ENCODE measurements around the gene PARP14.
"Not testable (repeated sequence)": the region's sequence is repeated elsewhere in the genome, so short reads cannot be mapped to it uniquely, and the experiment has no call there.

The PARP14 gene

DNA sequence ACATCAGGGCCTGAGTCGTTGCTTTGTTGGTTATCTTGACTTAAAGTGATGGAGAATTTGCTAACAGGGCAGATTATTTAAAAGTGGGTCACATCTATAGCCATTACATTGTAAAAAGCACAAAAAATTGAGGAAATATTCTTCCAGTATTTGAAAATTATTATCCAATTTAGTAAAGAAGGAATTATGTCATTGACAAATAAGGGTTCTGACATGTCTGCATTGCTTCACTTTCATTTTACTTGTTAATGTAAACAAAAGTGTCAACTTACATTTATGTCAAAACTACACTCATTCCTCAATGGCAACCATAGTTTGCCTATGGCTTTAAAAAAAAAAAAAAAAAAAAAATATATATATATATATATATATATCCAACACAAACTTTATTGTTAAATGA, 3.4 kb upstream of the PARP14 start:
- no peak for DNase-seq (ENCODE audit: low read depth)

DNA sequence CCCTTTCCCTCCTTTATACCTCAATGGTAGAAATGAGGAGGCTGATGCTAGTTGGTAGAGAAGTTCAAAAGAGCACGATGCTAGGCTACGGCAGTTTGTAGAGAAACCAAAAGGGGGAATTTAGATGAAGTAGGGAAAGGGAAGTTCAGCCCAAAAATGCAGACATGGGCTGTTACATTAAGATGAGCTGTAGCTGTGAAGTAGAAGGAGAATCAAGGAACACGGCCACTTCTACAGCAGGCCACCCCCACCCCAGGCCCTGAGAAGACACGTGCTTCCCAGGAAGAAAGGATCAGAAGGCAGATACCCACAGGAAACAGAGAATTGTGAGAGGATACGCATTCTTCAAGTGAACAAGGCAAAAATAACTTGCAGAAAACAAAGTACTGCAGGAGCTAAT, 2.1 kb upstream of the PARP14 start:
- no peak for DNase-seq (ENCODE audit: low read depth)

DNA sequence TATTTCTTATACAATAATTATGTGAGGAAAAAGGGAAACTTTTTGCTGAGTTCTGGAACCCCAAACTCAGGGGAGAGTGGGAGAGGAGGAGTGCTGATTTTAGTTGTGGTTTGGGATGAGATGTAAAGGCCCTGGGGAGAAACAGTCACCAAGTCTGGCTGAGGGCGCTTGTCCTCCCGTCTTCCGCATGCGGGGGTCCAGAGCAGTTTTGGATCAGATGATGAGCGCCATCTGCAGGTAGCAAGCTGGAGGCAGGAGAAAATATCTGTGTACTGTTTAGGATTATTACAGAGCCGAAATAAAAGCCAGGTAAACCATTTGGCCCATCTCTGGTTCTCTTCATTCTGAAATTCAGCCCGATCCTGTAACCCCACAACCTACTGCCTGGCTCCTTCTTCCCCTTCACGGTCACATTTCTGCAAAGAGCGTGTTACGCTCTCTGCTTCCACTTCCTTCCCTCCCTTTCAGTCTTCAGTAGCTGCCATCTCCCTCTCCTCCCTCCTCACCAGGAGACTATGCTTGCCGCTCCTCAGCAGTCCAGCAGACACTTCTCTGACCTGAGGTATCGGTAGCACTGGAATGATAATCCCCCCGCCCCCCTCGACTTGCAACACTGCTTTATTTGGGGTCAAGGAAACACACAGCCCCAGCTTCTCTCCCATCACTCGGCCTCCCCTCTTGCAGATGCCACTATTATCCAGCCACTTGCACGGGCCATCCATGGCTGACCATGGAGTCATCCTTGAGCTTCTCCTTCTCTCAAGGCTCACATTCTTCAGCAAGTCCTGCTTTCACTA, 1.4 kb upstream of the PARP14 start:
- peak; percentile 25 for DNase-seq (ENCODE audit: low read depth)

DNA sequence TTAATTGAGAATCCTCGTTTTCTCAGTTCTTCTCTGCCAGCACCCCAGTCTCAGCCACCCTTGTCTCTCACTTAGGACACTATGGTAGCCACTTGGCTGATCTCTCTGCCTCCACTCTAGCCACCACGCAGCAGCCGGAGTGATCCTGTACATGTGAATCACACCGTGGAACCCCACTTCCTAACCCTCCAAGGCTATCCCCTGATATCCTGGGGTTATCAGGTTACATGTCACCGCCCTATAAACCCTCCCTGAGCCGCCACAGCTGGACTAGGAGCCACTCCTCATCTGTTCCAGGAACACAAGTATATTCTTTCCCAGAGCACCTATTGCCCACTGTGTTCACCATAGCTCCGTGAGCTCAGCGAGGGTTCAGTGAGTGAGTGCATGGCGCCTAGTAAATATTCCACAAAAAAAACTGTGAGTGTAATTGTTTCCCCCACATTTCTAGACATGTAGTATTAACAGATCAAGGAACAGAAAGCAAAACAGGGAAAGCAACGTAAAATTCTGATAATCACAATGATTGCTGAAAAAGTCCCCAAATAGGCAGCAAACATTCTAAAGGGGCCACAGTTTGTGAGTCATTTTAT, 661 bp upstream of the PARP14 start:
- DNase-seq (ENCODE audit: low read depth), result peak; percentile 0

DNA sequence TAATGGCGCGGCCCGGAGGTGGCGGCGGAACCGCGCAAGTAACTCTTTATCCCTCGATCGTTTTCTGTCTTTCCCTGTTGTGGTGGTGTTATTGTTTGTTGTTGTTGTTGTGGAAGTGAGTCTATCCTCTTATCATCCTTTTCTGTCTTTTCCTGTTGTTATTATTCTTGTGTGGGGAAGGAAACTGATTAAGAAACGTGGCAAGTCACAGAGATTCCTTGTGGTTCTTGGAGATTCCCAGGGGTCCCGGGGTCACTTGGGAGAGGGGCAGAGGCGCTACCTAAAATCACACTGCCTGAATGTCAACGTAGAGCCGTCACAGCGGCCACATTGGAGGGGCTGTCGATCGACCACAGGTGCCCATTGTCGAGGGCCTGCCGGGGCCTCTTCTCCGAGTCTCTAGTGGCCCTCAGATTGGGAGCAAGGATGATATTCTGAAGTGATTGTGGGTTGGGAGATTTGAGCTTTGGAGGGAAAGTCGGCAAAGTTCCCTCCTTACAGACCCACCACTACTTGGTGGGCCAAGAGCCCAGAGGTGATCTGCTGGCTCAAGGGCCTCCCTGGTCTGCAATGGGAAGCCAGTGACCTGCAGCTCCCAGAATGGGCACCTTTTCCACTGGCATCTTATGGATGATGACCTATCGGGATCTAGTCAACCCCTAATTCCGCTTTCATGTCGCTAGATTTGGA, 790 bp downstream of the PARP14 start:
- DNase-seq (ENCODE audit: low read depth), result peak; percentile 2

DNA sequence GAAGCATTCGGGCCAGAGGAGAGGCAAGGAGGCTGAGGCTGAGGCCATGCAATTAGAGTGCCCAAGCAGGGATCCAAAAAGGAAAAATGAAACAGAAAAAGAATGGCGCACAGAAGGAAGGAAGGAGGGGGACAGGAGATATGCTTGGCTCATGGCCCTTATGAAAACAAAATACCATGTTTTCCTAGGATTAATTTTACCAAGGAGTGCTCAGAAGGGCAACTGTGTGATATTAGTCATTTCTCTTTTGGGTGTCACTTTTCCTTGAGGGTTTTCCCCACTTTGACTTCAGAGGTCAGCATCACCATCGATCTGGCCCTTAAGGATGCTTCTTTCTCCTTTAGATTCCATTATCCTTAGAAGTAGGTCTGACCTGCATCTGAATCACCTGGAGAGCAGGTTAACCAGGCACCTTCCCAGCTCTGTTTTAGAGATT, 1.4 kb downstream of the PARP14 start:
- no peak for DNase-seq (ENCODE audit: low read depth)

DNA sequence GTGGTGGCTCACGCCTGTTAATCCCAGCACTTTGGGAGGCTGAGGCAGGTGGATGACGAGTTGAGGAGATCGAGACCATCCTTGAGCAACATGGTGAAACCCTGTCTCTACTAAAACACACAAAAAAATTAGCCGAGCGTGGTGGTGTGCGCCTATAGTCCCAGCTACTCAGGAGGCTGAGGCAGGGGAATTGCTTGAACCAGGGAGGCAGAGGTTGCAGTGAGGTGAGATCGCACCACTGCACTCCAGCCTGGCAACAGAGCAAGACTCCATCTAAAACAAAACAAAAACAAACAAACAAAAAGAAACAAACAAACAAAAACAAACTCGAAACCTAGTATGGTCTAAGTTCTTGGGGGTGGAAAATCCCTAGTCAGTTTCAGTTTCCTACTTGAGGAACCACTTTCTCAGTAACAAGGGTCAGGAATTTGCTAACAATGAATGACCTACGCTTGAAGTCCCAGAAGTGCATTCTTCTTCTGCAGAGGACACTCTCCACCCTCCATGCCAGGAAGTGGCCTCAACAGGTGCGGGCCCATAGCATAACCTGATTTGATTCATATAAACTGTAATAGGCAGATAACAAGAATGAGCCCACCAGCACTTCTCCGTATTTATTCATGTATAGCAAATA, 2.3 kb downstream of the PARP14 start:
- DNase-seq (ENCODE audit: low read depth), result not testable (repeated sequence)

DNA sequence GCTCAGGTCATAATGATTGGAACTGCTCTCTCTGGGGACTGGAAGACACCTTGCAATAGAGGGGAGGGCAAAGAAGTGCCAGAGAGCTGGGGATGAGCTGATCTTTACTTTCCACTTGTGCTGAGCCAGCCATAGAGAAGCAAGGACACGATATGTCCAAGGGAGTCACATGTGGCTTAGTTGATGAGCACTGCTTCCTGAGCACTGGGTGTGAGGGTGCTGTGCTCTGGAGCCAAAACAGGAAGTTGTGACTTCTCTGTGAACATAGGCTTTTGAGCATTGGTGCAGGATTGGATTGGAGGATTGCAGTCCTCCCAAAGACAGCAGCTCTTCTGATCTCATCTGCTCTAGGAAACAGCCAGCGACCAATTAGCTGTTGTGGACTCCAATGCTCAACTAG, 6.7 kb downstream of the PARP14 start:
- no peak for DNase-seq (ENCODE audit: low read depth)

DNA sequence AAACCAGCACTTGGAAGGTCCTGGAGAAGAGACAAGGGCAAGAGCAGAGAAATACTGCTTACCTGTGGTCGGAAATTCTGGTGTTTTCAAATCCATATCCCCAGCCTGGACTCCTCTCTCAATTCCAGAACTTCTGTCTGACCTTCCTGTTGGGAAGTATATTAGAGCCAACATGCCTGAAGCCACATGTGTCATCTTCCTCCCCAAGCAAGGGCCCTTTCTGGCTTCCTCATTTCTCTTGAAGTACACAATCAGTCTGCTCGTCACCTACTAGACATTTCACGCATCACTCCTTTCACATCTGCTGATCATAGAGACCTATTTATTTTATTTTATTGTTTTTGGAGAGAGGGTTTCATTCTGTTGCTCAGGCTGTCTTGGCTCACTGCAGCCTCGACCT, 8.4 kb downstream of the PARP14 start:
- no peak for DNase-seq (ENCODE audit: low read depth)

DNA sequence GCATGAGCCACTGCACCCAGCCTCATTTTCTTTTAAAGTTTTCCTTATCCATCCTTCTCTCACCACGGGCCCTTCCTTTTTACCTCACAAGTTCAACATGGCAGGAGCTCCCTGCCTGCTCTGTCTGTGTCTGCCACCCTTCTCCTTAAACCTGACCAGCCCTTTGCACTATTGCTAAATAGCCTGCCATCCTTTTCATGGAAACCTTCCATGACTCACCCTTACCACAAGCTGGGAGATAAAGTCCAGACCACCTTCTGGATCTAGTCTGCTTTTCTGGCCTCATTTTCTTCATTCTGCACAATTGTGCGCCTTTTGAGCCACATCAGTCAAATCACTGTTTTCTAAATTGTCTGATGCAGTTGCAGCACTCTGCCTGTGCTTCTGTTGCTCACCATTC, 8.9 kb downstream of the PARP14 start:
- no peak for DNase-seq (ENCODE audit: low read depth)

DNA sequence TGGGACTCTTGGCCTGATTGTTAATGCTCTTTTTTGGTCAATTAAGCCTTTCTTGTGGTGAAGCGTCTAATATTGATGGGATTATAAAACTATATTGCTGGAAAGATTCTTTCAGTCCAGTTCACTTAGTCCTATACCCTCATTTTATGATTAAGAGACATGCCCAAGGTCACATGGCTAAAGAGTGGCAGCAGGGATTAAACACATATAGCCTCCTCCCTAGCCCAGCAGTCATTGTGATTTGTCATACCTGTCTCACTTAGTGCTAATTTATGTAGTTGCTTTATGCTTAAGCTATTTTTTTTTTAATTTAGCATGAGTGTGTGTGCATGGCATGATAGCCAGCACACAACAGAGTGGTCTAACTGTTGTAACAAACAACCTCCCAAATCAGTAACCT, 9.5 kb downstream of the PARP14 start:
- DNase-seq (ENCODE audit: low read depth), result no peak

DNA sequence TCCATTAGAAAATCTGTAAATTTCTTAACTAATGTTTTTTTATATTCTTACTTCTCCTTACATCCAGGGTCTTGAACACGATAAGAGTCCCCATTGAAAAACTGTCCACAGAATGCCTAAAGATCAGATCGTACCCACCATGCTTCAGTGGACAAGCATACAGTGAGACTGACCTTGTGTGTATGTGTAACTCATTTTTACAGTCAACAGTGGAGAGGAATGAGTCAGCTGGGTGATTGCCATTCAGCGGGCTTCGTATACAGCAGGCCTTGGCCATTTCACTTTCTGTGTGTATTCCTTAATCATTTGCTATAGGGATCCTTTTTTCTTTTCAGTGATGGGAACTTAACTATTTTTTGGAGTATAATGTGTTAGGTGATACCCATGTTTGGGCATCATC, 10.6 kb downstream of the PARP14 start:
- DNase-seq (ENCODE audit: low read depth), result no peak

DNA sequence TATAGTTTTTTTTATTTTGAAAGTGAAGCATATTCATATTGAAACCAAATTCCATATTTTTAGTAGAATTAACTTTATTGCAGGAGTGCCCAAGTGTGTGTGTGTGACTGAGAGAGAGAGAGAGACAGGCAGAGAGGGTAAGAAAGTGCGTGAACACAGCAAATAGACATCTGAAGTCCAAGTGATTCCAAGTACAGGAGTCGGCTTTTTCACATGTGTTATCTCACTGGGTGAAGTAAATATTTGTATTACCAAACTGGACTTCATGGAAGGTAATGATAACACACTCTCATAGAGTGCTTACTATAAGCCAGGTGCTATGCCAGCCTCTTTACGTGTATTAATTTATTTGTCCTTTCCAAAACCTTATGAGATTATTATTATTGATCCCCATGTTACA, 12.0 kb downstream of the PARP14 start:
- no peak for DNase-seq (ENCODE audit: low read depth)

DNA sequence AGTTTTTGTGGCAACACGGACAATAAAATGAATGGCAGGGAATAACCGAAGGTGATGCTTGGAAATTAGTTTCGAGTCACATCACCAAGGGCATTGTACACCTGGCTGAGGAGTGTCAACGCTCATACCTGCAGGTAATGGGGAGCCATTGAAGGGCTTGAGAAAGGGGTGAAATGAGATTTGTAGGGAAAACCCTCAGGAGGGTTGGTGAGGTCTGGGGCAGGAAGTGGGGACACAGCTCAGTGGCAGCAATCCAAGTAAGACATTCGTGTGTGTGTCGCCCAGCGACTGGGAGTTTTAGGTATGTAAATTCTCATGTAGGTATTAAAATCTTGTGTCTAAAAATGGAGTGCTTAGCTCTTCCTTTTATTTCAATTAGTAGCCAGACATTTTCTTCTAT, 14.3 kb downstream of the PARP14 start:
- DNase-seq (ENCODE audit: low read depth), result no peak

DNA sequence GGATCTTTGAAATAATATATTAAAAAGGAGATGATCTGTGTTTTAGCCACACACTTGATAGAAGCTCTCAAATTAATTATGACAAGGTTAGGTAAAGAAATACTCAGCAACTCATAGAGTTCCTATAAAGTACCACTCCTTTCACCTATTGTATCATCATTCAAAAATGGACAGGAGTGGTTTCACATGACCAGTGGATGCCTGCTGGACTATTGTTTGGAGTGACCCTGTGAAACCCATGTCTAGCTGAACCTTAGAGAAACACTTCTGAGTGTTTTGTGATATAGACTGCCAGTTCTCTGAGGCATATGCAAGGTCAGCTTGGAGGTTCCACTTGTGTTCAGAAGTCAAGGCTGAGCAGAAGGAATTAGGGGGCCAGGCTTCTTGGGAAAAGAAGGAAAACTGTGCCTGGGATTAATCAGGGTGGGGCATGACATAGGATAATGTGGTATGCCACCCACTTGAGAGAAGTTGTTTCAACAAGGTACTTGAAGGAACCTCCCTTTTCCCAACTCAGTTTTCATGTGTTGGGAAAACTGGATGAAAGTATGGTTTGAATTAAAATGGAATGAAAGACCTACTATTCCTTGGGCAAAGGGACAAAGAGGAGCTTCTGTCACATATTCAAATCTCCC, 15.4 kb downstream of the PARP14 start:
- no peak for DNase-seq (ENCODE audit: low read depth)

DNA sequence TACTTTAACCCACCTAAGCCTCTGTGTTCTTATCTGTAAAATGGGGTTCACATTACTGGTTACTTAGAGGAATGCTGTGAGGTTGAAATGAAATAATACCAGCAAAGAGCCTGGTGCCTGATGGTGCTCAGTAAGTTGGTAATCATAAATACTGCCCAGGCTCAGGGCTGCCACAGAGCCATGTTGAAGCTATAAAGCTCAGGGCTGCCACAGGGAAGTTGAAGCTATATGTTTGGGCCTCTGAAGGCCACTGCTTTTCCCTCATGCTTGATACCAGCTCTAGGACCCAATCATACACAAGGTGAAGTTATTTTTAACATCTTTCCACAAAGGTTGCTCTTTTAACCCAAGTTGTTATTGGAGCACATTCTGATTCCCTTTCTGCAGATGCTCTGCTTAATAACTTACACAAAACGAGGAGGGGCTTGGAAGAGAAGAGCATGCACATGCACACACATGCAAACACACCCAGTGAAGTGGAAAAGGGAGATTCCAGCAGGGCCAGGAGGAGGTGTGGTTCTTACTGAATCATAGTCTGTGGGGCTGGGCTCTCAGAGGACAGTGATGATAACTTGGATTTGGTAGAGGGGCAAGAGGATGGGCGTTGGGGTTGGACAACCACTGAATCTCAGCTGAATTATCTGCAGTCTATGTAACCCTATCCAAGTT, 17.4 kb downstream of the PARP14 start:
- no peak for DNase-seq (ENCODE audit: low read depth)

DNA sequence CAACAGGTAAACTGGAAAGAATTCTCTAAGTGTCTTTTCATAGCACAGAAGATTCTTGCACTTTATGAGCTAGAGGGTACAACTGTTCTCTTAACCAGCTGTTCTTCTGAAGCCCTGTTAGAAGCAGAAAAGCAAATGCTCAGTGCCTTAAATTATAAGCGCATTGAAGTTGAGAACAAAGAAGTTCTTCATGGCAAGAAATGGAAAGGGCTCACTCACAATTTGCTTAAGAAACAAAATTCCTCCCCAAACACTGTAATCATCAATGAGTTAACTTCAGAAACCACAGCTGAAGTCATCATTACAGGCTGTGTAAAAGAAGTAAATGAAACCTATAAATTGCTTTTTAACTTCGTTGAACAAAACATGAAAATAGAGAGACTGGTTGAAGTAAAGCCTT, 19.6 kb downstream of the PARP14 start:
- DNase-seq (ENCODE audit: low read depth), result no peak

DNA sequence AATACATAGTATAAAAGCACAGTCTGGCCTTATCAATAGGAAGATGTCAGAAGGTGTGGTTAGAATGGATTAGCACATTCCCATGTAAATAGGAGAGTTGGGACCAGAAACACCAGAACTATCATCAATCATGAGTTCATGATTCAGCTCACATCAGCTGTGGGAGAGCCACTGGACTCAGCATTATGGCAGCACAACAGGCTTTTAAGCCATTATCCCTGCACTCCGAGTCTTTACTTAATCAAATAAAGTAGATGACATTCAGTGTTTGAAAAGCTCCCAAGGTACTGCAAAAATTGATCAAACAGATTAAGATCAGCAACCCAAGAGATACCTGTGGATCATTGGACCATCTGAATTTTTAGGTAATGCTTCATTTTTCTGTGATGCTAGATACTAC, 24.7 kb downstream of the PARP14 start:
- no peak for DNase-seq (ENCODE audit: low read depth)

DNA sequence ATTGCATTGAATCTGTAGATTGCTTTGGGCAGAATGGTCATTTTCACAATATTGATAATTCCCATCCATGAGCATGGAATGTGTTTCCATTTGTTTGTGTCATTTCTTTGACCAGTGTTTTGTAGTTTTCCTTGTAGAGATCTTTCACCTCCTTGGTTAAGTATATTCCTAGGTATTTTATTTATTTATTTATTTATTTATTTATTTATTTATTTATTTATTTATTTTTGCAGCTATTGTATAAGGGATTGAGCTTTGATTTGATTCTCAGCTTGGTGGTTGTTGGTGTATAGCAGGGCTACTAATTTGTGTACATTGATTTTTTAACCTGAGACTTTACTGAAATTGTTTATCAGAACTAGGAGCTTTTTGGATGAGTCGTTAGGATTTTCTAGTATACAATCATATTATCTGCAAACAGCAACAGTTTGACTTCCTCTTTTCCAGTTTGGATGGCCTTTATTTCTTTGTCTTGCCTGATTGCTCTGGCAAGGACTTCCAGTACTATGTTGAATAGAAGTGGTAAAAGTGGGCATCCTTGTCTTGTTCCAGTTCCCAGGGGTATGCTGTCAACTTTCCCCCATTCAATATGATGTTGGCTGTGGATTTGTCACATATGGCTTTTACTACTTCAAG, 30.1 kb downstream of the PARP14 start:
- not testable (repeated sequence) for DNase-seq (ENCODE audit: low read depth)

DNA sequence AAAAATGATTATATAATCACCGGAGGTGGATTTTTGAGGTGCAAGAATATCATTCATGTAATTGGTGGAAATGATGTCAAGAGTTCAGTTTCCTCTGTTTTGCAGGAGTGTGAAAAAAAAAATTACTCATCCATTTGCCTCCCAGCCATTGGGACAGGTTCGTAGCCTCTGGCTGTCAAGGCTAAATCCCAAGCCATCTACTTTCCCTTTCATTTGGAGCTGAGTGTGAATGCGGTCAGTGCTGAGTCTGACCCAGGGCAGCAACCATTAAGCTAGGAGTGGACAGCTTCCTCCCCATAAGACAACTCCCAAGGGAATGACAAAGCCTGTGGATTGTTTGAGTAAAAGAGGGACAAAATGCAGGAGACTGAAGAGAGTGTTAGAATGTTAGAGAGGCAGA, 33.6 kb downstream of the PARP14 start:
- DNase-seq (ENCODE audit: low read depth), result no peak

DNA sequence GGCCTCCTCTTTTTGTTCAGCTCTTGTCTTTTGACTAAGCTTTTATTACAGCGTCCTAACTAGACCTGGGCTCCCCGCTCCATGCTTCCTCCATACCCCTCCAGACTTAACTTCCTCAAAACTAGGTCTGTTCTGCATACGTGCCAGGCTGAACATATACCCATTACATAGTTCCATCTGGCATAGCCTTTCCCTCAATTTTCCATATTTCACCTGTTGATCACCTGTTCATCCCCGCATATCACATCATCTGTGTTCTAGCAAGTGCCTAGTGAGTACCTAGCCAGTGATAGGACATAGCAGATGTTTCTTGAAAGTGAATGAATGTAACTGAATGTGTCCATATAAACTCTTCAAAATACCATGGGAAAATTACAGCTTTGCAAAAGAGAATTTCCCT, 36.0 kb downstream of the PARP14 start:
- no peak for DNase-seq (ENCODE audit: low read depth)

All from GM04503 (cell line).